Breast epithelium (tissue), 4 donors: ENCODE data around the gene DGKA. TPM values are rescaled to one million over a fixed set of nuclear protein-coding genes. Genes with fewer than 3 reads are reported as not detected.
A peak's percentile ranks its signal among the peaks of the same experiment; 100 is the strongest.
"Not testable (repeated sequence)": the region's sequence is repeated elsewhere in the genome, so short reads cannot be mapped to it uniquely, and the experiment has no call there.

Experiments used
- DNase-seq, 2 donors: peaks; one replicate each; pipeline ENCODE4 v3.0.0-alpha.2; 2019; ENCODE audit warnings: low spot score in 2 of 2
- H3K27ac ChIP-seq, 2 donors: fragments of 200-600 bp; sonication (generic) in 1 of 2; one replicate each; pipeline ENCODE4 v1.5.1; 2016 to 2019; ENCODE audit warnings: mild to moderate bottlenecking in 1 of 2
- H3K27me3 ChIP-seq, 2 donors: fragments of 200-600 bp; sonication (generic) in 1 of 2; one replicate each; pipeline versions ENCODE4 v1.5.1 to v1.6.0; 2017 to 2019; ENCODE audit warnings: control low read depth in 1 of 2, mild to moderate bottlenecking in 1 of 2
- H3K36me3 ChIP-seq: fragments of 200-600 bp; one replicate; pipeline ENCODE4 v1.5.1; 2019
- H3K4me1 ChIP-seq, 2 donors: fragments of 200-600 bp; sonication (generic); one replicate each; pipeline ENCODE4 v1.5.1; 2016 to 2019; ENCODE audit warnings: control low read depth in 1 of 2
- H3K4me3 ChIP-seq, 3 donors: fragments of 200-600 bp; sonication (generic); 1 replicate in 2 of 3; 2 replicates in 1 of 3; pipeline ENCODE4 v1.5.1; 2016 to 2019; ENCODE audit warnings: mild to moderate bottlenecking in 3 of 3, moderate library complexity in 2 of 3
- H3K9me3 ChIP-seq, 2 donors: fragments of 200-600 bp; sonication (generic) in 1 of 2; one replicate each; pipeline ENCODE4 v1.5.1; 2016 to 2019; ENCODE audit warnings: control low read depth in 1 of 2
- POLR2A ChIP-seq: fragments of 450-650 bp; IDR thresholded peaks from one replicate; pipeline ENCODE4 v1.6.1; 2016; ENCODE audit warnings: antibody characterized with exemption, mild to moderate bottlenecking, moderate library complexity
- POLR2AphosphoS5 ChIP-seq, 3 donors: sonication (generic); formaldehyde crosslinking; IDR thresholded peaks; one replicate each; pipeline ENCODE4 v1.6.1; 2017; ENCODE audit warnings: antibody characterized with exemption in 3 of 3
- intact Hi-C: fragments of 100-400 bp; cut with DNase I; formaldehyde crosslinking; loops from one replicate; pipeline ENCODE4 v1.15.1; 2023; ENCODE audit warnings: low total_unique reads
- total RNA-seq, 3 donors: library from RNA; depleted of rRNA; stranded (reverse); fragments of >200 nt; gene quantifications; one replicate each; pipeline ENCODE4 v1.1.0, GENCODE V29; 2016
- TF ChIP-seq, protein P1 (sequence below), 3 donors: fragments of 450-650 bp; IDR thresholded peaks; one replicate each; pipeline ENCODE4 v1.5.1; 2016 to 2017; ENCODE audit warnings: antibody characterized with exemption in 3 of 3, mild to moderate bottlenecking in 3 of 3, moderate library complexity in 3 of 3

DGKA gene
- total RNA-seq, 3 donors from 2014 or later = 25.1 to 50.5 (median 44.2) TPM

DNA sequence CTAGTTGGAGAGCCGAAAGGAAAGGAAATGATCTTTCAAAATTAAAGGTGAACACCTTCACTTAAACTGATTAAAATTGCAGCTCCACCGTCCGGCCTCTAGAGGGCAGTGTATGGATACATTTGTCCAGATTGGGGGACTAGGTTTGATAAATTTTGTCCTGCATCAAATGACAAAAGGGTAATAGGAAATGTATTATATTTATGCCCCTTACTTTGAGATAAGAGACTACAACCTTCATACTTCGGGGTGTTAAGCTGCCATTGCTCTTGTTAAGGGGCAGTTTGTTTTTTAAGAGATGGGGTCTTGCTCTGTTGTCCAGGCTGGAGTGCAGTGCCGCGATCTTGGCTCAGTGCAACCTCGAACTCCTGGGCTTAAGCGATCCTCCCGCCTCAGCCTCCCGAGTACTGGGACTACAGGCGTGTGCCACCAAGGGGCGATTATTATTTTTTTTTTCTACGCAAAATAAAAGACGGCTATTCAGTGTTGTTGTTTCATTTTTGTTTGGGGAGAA, 65.3 kb downstream of the DGKA start:
- TF ChIP-seq, protein P1, sequence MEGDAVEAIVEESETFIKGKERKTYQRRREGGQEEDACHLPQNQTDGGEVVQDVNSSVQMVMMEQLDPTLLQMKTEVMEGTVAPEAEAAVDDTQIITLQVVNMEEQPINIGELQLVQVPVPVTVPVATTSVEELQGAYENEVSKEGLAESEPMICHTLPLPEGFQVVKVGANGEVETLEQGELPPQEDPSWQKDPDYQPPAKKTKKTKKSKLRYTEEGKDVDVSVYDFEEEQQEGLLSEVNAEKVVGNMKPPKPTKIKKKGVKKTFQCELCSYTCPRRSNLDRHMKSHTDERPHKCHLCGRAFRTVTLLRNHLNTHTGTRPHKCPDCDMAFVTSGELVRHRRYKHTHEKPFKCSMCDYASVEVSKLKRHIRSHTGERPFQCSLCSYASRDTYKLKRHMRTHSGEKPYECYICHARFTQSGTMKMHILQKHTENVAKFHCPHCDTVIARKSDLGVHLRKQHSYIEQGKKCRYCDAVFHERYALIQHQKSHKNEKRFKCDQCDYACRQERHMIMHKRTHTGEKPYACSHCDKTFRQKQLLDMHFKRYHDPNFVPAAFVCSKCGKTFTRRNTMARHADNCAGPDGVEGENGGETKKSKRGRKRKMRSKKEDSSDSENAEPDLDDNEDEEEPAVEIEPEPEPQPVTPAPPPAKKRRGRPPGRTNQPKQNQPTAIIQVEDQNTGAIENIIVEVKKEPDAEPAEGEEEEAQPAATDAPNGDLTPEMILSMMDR (IDR thresholded peaks at IDR 0.05) = peak; percentile 65 to 80 (median 76)
- no peak for TF ChIP-seq POLR2AphosphoS5 (IDR thresholded peaks at IDR 0.05)
- Histone ChIP-seq H3K36me3 (peaks cover 12% of the 10 kb centered on the region), H3K9me3 (no peaks in the 10 kb centered on the region)

DNA sequence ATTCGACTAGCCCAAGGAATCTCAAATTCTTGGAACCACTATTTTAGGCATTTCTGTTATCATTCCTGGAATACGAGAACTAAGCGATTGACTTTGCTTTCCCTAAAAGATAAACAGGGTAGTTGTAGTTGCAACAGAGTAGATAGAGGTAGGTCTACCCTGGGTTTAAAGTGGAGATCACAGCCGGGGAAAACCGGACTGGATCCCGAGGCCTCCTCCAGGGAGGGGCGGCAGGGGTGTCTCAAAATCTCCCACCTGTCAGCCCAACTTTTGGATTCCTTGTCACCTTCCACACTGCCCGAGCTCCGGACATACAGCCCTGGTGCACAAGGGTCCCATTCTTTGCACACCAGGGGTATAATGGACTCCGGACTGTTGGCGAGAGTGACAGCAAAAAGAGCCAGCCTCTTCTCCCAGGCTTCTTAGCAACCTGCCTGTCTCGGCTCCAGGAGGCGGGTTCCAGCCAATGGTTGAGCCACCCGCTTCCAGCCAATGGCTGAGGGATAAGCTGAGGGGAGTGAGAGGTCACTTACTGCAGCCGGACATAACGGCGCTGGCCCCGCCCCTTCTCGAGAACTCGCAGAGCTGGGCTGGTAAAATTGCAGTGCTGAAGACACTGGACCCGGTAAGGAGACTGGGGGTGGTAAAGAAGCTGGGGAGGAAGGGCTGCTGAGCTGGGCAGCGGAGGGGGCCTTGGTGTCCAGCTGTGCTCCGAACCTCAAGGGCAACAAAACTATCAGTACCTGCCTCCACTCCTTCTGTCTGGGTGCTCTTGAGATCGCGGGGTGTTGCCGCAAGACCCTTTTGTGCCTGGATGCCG, 66.0 kb downstream of the DGKA start, which contains the start of gene SUOX:
TSS of gene SUOX (plus strand) at position 562 of the 820 bp plus-strand sequence. CDS start 4,946 bp downstream, outside the sequence.
- Histone ChIP-seq H3K27ac (peak within 1 kb of the TSS; percentile 70 to 91), H3K36me3 (peaks cover 10% of the 10 kb centered on the region), H3K4me1 (no peaks in the 10 kb centered on the region), H3K27me3 (no peaks in the 10 kb centered on the region), H3K4me3 (peak within 1 kb of the TSS; percentile 58 to 81 (median 65)), H3K9me3 (no peaks in the 10 kb centered on the region)
- TF ChIP-seq, protein P1 (IDR thresholded peaks at IDR 0.05) = no peak
- peak; percentile 31 to 65 (median 52) for TF ChIP-seq POLR2AphosphoS5 (IDR thresholded peaks at IDR 0.05)
- TF ChIP-seq POLR2A = peak; percentile 18
- peak; percentile 97 for DNase-seq
- intact Hi-C loops = no loop called here

More for the DNA sequence above, 65.3 kb downstream of the DGKA start:
- Histone ChIP-seq H3K27ac (peak overlapping the region; percentile 70 to 91), H3K4me1 (no peaks in the 10 kb centered on the region), H3K27me3 (no peaks in the 10 kb centered on the region), H3K4me3 (peak overlapping the region; percentile 58 to 81 (median 65))
- peak in 1 of 2 donors; percentile 39 for DNase-seq
- intact Hi-C loops = no loop called here

DNA sequence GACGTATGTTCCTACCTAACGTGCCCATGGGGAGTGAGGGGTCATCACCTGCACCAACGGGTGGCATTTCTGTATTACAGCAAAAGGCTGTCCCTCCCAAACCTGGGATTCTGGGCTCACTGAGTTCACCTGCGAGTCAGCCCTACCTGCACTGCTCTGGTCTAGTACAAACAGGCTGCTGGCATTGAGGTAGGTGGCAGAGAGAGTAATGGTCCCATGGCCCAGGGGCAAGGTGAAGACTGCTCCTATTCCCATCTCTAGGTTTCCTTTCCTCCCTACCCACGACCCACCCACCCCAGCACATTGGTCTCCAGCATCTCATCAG, 66.5 kb downstream of the DGKA start:
- H3K27ac ChIP-seq = peak overlapping the region; percentile 70 to 91
- intact Hi-C loops = no loop called here
- peak in 1 of 2 donors; percentile 25 for DNase-seq
- peak overlapping the region; percentile 58 to 81 (median 65) for H3K4me3 ChIP-seq
- peaks cover 5% of the 10 kb centered on the region for H3K36me3 ChIP-seq
- H3K27me3 ChIP-seq = no peaks in the 10 kb centered on the region
- H3K9me3 ChIP-seq = no peaks in the 10 kb centered on the region
- no peaks in the 10 kb centered on the region for H3K4me1 ChIP-seq
- TF ChIP-seq POLR2AphosphoS5 (IDR thresholded peaks at IDR 0.05) = no peak
- TF ChIP-seq POLR2A = no peak
- TF ChIP-seq, protein P1 (IDR thresholded peaks at IDR 0.05) = no peak

DNA sequence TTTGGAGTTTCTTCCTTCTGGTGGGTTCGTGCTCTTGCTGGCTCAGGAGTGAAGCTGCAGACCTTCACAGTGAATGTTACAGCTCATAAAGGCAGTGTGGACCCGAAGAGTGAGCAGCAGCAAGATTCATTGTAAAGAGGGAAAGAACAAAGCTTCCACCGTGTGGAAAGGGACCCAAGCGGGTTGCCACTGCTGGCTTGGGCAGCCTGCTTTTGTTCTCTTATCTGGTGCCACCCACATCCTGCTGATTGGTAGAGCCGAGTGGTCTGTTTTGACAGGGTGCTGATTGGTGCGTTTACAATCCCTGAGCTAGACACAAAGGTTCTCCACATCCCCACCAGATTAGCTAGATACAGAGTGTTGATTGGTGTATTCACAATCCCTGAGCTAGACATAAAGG, 68.6 kb downstream of the DGKA start:
- H3K27ac ChIP-seq, intact Hi-C loops, H3K9me3 ChIP-seq, H3K4me1 ChIP-seq, H3K27me3 ChIP-seq, DNase-seq, H3K36me3 ChIP-seq, H3K4me3 ChIP-seq: not testable (repeated sequence)

DNA sequence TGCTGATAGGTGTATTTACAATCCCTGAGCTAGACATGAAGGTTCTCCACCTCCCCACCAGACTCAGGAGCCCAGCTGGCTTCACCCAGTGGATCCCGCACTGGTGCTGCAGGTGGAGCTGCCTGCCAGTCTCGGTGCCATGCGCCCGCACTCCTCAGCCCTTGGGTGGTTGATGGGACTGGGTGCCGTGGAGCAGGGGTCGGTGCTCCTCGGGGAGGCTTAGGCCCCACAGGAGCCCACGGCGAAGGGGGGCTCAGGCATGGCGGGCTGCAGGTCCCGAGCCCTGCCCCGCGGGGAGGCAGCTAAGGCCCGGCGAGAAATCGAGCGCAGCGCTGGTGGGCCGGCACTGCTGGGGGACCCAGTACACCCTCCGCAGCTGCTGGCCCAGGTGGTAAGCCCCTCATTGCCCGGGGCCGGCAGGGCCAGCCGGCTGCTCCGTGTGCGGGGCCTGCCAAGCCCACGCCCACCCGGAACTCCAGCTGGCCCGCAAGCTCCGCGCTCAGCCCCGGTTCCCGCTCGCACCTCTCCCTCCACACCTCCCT, 69.1 kb downstream of the DGKA start:
- H3K27me3 ChIP-seq, H3K4me1 ChIP-seq, H3K27ac ChIP-seq, H3K36me3 ChIP-seq, DNase-seq, H3K9me3 ChIP-seq, H3K4me3 ChIP-seq, intact Hi-C loops: not testable (repeated sequence)

DNA sequence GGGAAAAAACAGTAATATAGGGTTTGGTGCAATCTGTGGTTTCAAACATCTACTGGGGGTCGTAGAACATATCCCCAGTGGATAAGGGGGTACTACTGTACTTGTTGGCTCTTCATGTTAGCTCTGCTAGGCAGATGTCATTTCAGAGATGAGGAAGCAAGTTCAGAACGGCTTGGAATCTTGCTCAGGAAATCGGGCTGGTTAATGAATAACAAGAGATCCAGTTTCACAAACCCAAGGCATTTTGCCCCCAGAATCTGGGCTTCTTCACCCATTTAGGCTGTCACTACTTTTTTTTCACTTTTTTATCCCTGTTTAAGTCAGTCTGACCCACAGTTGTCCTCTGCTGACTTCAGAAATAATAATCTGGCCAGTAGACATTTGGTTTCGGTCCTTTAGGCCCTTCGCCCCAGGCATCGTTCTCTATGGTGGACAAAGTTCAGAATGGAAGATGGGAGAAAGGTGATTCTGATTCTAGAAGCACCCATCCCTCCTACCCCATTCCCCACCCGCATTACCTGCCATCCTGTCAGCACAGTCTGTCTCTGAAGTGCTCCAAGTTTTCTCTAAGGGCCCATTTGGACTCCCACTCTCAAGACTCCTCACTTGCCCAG, 70.6 kb downstream of the DGKA start:
- Histone ChIP-seq H3K9me3 (no peaks in the 10 kb centered on the region), H3K27me3 (no peaks in the 10 kb centered on the region), H3K4me3 (no peak overlapping the region), H3K36me3 (no peaks in the 10 kb centered on the region), H3K4me1 (no peaks in the 10 kb centered on the region), H3K27ac (no peak overlapping the region)
- TF ChIP-seq, protein P1 (IDR thresholded peaks at IDR 0.05) = no peak
- TF ChIP-seq POLR2AphosphoS5 (IDR thresholded peaks at IDR 0.05) (no peak), POLR2A (no peak)
- intact Hi-C loops = no loop called here
- DNase-seq = no peak

DNA sequence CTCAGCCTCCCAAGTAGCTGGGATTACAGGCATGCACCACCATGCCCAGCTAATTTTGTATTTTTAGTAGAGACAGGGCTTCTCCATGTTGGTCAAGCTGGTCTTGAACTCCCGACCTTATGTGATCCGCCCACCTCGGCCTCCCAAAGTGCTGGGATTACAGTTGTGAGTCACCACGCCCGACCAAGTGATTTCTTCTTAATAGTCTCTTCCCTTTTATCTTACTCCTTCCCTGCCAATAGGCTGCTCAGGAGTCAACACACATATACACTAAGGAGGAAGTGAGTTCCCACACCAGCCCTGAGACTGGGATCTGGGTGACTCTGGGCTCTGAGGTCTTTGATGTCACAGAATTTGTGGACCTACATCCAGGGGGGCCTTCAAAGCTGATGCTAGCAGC, 72.4 kb downstream of the DGKA start:
- H3K4me1 ChIP-seq, H3K27me3 ChIP-seq, DNase-seq, intact Hi-C loops, H3K27ac ChIP-seq, H3K36me3 ChIP-seq, H3K9me3 ChIP-seq, H3K4me3 ChIP-seq: not testable (repeated sequence)
